Kasumi-1 (cell line): Measurements from ENCODE around the gene RPL15.

Experiments used
- DNase-seq, 2 experiments: peaks; one replicate each; lab custom pipeline; 2025; lab: John Stamatoyannopoulos, UW

RPL15 gene

DNA sequence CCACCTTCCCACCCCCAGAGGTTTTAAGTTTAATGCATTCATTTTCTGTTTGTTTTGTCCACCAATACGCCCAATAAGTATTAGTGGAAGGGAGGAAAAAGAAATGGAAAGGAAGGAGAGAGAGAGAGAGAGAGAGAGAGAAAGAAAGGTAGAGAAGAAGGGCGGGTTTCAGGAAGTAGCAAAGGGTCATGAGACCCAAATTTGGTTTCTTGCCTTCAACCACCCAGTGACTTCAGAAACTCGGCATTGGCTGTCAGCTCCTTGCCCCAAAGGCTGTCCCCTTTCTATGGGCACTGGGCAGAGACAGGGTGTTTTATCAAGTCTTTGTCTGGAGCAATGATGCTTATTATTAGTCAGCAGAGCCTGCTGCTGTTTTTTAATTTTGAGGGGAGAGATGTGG is 14.7 kb downstream of the RPL15 start:
- no peak for DNase-seq

DNA sequence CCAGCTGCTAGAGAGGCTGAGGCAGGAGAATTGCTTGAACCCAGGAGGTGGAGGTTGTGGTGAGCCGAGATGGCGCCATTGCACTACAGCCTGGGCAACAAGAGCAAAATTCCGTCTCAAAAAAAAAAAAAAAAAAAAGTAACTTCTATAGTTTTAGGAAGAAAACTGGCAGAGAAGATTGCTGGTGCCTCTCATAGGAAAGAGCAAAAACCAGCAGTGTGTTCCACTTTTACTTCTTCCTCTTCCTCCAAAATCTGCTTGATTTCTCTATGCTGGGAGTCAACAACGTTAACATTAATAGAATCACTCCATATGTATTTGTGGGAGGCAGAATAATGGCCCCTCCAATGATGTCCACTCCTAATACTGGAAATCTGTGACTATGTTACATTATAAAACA is 15.6 kb downstream of the RPL15 start:
- peak in 1 of 2 experiments; percentile 21 for DNase-seq

DNA sequence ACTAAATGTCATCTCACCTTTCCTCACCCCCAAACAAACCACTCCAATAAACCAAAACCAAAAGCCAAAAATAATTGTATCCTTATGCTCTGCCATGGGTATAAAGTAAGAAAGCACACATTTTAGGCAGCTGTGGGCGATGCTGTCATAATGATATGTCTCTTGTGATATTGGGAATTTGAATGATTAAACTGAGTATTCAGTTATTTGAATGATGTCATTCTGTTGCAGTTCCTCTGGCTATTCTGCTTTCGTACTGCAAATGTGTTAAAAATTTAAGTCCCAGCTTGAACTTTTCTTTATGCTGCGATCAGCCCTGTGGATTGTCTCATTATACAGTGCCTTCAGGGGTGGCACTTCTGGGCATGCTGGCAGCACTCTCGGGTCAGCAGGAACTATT is 17.3 kb downstream of the RPL15 start:
- no peak for DNase-seq

DNA sequence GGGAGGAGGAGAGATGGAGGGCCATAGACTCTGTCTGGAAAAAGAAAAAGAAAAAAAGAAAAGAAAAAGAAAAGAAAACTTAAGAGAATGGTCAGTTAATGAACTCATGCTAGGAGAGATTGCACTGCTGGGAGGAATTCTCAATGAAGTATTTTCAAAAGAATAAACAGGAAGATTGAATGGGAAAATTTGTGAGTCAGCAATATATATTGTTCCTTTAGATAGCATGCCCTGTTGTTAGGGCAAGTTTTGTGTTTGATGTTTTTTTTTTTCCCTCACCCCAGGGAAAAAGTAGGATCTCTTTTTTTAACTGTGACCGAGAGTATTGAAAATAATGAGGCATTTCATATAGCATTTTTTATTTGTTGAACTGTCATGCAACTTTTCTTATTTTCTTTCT is 20.4 kb downstream of the RPL15 start:
- DNase-seq = no peak

DNA sequence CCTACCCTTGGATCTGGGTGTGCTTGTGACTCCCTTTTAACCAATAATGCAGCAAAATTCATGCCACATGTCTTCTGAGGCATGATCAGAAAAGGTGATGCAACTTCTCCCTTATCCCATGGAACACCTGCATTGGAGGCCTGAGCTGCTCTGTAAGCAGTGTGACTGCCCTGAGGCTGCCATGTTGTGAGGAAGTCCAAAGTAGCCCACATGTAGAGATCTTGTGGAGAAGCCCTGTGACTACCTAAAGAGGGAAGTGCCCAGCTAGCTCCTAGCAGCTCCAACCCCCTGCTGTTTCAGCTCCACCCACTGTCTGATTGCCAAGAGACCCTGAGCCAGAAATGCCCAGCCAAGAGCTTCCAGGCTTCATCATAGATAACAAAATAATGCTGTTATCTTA is 21.8 kb downstream of the RPL15 start:
- DNase-seq = peak; percentile 15 to 25

DNA sequence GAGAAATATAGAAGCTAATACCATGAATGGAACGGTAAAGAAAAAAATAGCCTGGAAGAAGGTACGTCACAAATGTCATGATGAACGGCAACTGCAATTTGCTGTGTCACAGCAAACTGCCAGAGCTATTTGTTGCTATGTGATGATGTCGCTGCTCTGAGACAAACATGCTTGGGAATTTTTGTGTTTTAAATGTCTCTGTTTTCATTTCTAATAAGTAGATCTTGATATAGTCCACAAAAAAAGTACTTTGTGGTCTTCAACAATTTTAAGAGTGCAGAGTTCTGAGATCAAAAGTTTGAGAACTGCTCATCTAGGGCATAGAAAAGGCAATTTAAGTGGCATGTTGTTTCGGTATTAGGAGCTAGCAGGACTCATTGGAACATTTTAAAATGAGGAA is 23.8 kb downstream of the RPL15 start:
- DNase-seq = no peak

DNA sequence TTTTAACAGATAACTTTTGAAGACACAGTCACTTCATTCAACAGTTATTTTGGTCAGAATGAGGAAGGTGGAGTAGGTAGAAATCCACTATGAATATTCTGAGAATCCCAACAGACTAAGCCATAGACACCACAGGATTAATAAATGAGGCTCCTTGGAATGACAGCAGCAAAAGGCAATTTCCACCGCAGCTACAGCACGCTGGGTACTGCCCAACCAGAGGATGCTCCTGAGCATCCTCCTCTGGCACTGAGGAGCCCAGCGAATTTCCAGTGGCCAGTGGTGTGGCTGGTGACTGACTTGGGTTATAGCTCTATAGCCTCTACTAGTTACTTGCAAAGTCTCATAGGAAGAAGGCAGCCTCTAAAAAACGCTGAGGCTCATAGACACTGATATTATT is 24.5 kb downstream of the RPL15 start:
- DNase-seq = no peak

DNA sequence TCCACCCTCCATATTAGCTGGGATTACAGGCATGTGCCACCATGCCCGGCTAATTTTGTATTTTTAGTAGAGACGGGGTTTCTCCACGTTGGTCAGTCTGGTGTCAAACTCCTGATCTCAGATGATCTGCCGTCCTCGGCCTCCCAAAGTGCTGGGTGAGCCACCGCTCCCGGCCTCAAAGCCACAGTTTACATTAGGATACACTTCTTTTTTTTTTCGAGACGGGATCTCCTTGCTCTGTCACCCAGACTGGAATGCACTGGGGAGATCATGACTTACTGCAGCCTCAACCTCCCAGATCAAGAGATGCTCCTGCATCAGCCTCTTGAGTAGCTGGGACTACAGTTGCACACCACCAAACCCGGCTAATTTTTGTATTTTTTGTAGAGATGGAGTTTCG is 25.6 kb downstream of the RPL15 start:
- no peak for DNase-seq

DNA sequence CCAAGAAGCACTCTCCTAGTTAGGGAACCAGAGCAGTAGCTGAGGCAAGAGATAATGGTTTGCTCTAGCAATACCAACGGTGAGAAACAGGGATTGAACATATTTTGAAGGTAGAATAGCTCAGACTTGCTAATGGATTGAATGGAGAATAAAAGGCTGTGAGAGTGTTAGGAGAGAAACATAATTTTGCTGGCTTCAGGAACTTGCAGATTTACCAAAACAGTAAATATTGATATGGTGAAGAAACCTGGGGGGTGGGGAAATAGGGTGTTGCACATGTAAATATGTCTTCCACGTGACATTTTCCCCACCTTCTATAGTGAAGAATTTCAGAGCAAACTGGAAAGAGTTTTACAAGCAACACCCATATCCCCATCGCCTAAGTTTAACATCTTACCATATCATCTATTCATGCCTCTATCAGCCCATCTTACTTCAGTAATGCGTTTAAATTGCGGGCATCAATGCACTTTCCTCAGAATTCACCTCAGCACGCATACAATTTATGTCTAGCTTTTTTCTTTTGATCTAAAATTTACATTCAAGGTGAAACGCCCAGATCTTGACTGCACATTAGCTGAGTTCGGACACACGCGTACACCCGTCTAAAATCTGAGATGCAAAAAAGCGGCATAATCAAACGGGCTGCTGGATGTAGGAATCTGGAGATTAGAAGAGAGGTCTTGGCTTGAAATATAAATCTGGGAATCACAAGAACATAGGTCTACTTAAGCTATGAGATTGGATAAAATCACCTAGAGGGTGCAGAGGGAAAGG is 27.3 kb downstream of the RPL15 start:
- peak in 1 of 2 experiments; percentile 26 for DNase-seq

DNA sequence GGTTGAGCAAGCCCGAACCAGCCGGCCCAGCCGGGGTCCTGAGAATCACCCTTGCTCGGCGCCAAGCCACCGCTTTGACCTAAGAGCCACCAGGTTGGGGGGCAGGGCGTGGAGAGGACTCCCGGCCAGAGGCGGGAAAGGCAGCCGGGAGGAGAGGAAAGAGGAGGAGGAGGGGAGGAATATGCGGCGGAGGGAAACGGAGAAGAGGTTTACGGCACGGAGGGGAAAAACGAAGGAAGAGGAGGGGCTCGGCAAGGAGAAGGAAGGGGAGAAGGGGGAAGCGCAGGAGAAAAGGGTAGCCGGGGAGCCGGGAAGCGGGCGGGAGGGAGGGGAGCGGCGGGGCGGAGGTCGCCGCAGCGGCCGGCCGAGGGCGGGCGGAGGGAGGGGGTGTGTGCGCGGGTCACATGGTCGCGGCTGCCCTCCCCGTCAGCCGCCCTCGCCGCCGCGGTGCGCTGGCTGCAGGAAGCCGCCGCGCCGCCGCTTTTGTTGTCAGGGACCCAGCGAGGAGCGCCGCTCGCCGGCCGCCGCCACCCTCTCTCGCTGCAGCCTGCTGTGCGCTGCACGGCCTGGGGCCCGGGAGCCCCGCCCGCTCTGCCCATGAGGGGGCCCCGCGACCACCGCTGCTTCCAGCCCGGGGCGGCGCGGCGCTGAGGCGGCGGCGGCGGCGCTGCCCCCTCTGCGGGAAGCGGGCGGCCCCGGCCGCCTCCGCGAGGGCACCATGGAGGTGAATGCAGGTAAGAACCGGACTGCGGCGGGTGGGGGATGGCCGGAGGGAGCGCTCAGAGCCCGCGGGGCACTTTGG is 28.1 kb downstream of the RPL15 start, which contains the start of gene NR1D2:
NR1D2 (plus strand) TSS at position 426 of the 802 bp plus-strand sequence; CDS start at position 719, 293 bp downstream.
- peak; percentile 60 to 63 for DNase-seq

DNA sequence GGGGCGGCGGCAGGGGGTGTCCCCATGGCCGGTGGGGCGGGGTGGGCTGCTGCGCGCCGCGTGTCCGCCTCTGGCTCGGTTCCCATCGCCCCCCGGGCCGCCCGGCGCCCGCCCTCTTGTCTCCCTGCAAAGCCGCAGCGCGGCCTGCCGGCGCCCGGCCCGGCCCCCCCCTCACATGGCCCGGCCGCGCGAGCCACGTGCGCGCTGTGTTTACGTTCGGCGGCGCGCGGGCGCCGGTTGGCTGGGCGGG is 28.7 kb downstream of the RPL15 start:
- DNase-seq = no peak

DNA sequence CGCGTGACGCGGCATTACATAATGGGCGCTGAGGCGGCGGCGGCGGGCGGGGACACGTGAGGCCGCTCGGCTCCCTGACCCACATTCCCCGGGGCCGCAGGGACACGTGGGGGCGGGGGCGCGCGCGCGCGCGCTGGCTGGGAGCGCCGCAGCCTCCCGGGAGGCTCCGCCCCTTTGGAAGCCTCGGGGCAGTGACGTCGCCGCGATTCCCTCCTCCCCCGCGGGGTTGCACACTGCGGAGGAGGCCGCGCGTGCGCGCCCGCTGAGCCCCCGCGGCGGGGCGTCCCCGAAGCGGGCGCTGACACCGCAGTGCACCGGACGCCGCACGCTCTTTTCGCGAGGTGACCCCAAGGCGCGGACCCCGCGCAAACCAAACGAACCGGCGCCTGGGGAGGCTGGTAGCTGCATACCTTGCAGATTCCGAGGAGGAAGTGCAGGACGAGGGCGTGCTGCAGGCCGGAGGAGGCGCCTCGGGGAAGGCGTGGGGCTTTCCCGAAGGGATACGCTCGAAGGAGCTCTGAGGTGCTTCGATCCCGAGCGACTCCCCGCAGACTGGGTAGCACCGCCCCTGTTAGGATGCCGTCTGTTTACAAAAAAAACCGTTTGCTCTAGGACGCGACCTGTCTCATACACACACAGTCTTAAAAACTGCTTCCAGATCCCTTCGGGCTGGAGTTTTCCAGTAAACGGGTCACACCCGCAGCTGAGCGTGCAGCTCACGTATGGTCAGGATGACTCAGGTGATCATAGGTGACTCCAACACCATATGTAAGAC is 29.2 kb downstream of the RPL15 start:
- DNase-seq = peak; percentile 85 to 92

DNA sequence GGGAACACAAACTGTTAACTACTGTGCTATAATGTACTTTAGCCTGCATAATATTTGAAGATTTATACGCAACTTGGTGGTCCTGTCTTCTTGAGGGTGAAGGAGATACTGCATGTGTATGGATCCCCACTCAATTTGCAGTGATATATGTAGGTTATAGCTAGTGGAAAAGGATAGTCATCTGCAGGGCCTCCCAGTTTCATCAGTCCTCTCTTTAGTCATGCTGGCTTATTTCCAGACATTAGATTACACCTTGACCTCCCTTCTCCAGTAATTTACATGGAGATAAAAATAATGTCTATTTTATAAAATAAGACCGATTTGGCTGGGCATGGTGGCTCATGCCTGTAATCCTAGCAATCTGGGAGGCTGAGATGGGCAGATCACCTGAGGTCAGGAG is 31.8 kb downstream of the RPL15 start:
- DNase-seq = no peak

DNA sequence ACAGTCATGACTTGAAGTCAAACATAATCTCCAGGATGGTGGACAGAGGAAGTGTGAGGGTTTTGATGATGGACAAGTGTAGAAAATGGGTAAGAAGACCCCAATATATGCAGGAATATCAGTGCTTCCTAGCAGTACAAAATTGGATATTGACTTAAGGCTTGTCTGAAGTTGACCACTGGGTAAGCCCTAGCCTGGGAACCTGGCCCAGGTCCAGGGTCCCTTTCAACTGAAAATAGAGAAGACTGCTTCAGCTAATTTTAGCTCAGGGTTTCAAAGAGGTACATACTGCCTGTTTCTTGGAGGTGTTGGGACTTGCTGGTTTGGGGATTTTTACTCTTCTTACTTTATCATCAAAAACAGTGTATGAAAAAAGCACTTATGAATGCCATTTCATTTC is 32.9 kb downstream of the RPL15 start:
- no peak for DNase-seq

DNA sequence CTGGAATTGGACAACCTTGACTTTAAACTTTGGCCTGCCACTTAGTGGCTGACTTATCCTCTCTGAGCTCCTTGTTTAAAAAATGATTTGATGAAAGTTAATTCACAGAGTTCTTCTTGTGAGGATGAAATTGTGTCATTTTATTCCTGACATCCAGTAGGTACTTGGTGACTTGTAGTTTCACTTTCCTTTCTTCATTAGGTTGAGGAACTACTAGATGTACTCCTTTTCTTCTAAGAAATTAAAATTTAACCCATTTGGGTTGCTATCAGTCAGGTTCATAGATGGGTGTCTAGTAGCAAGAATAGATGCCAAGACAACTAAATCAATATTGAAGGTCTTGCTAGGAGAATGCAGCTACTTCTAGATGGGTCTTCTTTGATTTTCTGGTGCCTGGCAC is 33.4 kb downstream of the RPL15 start:
- peak in 1 of 2 experiments; percentile 7 for DNase-seq

DNA sequence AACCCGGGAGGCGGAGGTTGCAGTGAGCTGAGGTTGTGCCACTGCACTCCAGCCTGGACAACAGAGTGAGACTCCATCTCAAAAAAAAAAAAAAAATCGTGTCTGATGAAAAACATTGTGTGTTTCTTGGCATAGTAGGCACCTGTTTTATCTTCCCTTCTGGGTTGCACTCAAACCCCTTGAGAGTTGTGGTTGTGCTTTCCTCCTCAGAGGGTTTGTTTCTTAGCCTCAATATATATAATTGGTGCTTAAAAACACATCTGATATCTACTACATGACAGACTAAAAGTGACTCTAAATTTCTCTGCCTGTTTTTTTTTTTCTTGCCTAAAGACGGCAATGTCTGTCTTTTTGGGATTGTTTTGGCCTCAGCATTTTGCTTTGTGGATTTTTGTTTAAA is 35.7 kb downstream of the RPL15 start:
- DNase-seq = no peak

DNA sequence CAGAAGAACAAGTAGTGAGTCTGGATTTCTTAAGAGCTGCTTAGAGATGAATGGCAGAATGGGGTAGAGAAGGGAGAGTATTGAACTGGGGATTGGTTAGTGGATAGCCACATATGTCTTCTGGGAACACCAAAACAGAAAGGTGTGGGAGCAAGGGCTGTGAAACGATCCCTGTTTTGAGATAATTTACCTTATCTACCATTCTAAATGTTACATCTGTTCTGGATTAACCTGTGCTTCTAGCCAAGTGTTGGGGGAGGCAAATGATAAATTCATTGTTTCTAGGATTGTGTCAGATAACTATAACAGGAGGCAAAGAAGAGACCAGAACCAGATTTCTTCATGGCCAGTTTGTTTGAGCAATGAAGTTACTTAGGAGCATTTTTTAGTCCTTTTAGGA is 36.6 kb downstream of the RPL15 start:
- no peak for DNase-seq

DNA sequence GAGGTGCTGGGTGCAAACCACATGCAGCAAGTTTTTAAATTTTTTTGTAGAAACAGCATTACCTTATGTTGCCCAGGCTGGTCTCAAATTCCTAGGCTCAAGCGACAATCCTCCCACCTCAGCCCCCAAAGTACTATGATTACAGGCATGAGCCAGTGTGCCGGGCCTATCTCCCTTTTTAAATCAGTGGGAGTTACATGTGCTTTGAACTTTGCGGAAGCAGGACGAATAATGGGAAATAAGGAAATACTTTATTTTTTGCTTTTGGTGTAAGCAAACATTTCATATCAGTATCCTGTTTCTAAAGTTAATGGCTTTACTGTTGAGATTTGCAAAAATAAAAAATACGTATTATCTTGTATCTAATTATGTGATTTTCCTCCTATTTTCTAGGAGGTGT is 37.2 kb downstream of the RPL15 start:
- DNase-seq = no peak

DNA sequence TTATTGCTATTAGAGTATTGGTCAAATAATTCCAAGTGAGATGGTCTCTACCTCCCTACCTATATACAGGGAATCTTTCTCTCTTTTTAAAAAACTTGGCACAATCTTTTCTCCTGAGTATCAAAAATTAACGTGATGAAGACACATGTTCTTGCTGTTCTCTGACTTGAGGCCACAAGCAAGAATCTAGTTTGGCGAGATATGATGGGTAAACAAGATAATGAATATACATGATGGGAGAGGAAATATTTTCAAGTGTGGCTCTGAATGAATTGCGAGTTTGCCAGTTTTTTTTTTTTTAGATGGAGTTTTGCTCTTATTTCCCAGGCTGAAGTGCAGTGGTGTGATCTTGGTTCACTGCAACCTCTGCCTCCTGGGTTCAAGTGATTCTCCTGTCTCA is 39.8 kb downstream of the RPL15 start:
- DNase-seq = no peak

DNA sequence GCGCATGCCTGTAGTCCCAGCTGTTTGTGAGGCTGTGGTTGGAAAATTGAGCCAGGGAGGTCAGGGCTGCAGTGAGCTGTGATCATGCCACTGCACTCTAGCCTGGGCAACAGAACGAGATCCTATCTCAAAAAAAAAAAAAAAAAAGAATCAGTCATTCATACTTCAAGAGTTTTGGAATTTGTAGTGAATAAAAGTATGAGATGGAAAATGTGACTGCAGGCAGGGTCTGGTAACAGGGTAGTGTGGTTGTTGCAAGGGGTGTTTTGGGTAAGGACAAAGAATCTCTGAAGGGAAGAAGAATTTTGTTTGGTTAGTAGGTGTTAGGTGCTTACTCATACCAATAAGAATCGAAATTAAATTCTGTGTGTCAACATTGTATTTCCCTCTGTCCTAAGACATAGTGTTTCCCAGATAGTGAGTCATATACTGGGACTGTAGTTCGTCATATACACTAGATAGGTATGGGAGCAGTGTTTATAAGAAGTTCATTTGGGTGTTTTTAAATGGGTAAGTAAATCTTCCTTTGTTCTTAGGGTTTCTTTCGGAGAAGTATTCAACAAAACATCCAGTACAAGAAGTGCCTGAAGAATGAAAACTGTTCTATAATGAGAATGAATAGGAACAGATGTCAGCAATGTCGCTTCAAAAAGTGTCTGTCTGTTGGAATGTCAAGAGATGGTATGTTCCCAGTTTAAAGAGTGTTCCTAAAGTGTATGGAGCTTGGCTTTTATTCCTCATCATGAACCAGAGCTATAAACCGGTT is 42.4 kb downstream of the RPL15 start:
- no peak for DNase-seq

DNA sequence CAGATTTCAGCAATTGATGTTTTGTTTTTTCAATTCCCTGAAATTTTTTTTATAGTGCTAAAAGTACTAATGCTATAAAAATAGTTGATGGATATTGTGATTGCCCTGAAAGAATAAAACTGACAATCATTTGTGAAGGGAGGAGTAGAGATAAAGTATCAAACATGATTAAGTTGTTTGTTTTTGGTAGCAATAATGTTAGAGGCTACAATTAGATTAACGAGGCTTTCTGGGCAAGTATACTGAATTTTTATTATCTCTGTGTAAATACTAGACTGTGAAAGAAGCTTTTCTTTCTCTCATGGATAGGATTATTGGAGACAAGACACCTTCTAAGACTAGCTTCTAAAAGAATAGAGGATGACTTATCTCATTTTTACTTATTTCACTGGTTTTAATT is 43.7 kb downstream of the RPL15 start:
- no peak for DNase-seq

DNA sequence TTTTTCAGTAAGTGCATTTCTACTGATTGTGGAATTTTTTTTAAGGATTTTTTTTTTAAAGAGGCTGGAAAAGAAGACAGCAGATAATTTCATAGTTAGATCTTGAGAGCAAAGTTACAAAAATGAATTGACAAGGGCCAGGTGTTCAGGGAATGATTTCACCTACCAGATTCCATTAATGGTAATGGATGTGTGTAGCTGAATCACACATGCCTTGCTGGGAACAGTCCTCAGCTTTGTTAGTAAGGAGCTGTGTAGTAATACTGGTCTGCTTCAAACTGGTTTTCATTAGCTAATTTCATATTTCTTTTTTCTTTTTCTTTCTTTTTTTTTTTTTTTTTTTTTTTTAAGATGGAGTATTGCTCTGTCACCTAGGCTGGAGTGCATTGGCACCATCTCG is 44.1 kb downstream of the RPL15 start:
- no peak for DNase-seq
